Heart right ventricle (tissue), 16 donors: Measurements from ENCODE around the gene DCLK3. TPM values are rescaled to one million over a fixed set of nuclear protein-coding genes. Genes with fewer than 3 reads are reported as not detected.

Source experiments
- ATAC-seq, 8 donors: fragments of 200-7000 bp; cut with Tn5 transposase; one replicate each; pipeline ENCODE4 v1.9.1; 2020; ENCODE audit warnings: mild to moderate bottlenecking in 8 of 8, moderate library complexity in 8 of 8, moderate number of reproducible peaks in 1 of 8
- DNase-seq, 2 donors: peaks; one replicate each; pipeline ENCODE4 v3.0.0-alpha.2; 2020
- H3K27ac ChIP-seq, 10 donors: fragments of 200-600 bp; sonication (generic) in 2 of 10; one replicate each; pipeline versions ENCODE4 v1.5.0 to v1.8.0; 2020 to 2022; ENCODE audit warnings: mild to moderate bottlenecking in 3 of 10
- H3K27me3 ChIP-seq, 7 donors: fragments of 200-600 bp; one replicate each; pipeline ENCODE4 v1.8.0; 2021 to 2022; ENCODE audit warnings: mild to moderate bottlenecking in 2 of 7
- H3K36me3 ChIP-seq, 9 donors: fragments of 200-600 bp; sonication (generic) in 1 of 9; one replicate each; pipeline versions ENCODE4 v1.5.0 to v1.8.0; 2020 to 2022; ENCODE audit warnings: mild to moderate bottlenecking in 2 of 9
- H3K4me1 ChIP-seq, 9 donors: fragments of 200-600 bp; sonication (generic) in 1 of 9; one replicate each; pipeline versions ENCODE4 v1.5.0 to v1.8.0; 2020 to 2022; ENCODE audit warnings: mild to moderate bottlenecking in 4 of 9
- H3K4me3 ChIP-seq, 10 donors: fragments of 200-600 bp; sonication (generic) in 2 of 10; one replicate each; pipeline versions ENCODE4 v1.5.0 to v1.8.0; 2020 to 2022; ENCODE audit warnings: mild to moderate bottlenecking in 7 of 10, moderate library complexity in 2 of 10
- H3K9me3 ChIP-seq, 11 donors: fragments of 200-600 bp in 10 of 11; sonication (generic) in 2 of 11; one replicate each; pipeline versions ENCODE4 v1.5.0 to v1.8.0; 2013 to 2022; ENCODE audit warnings: mild to moderate bottlenecking in 2 of 11, control low read depth in 1 of 11, moderate library complexity in 1 of 11
- WGBS, 2 donors: extraction: QIAGEN DNeasy Blood & Tissue Kit; methylation state at CpG; one replicate each; pipeline ENCODE4 v1.1.7; 2013; ENCODE audit warnings: inconsistent platforms in 1 of 2; 5-methylcytosine and 5-hydroxymethylcytosine counted together
- intact Hi-C, 10 donors: fragments of 100-400 bp; cut with DNase I; formaldehyde crosslinking; loops; one replicate each; pipeline versions ENCODE4 v1.11.1 to v1.14.2; 2022
- polyA plus RNA-seq, 2 donors: library from polyadenylated mRNA; stranded (reverse); fragments of 200-250 nt; gene quantifications; one replicate each; pipeline ENCODE4 v1.2.3, GENCODE V29; 2013
- total RNA-seq, 10 donors: library from RNA; stranded (reverse); fragmentation: NEBNext Ultra II Directional in 3 of 10; extraction: Animal tissue kit (Norgen Biotek cat#: 25700) in 3 of 10; gene quantifications; one replicate each; pipeline versions ENCODE4 v1.2.1 to v1.2.4, GENCODE V29; 2021 to 2023
- TF ChIP-seq, protein P1 (sequence below), 9 donors: fragments of 200-600 bp; sonication (generic) in 2 of 9; IDR thresholded peaks; one replicate each; pipeline versions ENCODE4 v1.5.0 to v1.8.0; 2021 to 2022; ENCODE audit warnings: antibody characterized with exemption in 9 of 9, mild to moderate bottlenecking in 5 of 9, moderate library complexity in 1 of 9
- donor health status: Arrhythmogenic right ventricular cardiomyopathy.
- donor health status: ischemic (EF 13 %, LVEDD 7.1; RV severe dilation, severe dysfunction).
- donor health status: healthy with polysubstance abuse.
- donor health status: DM: no; HTN: yes; CAD: no.
- donor health status: DM: no; HTN: no; CAD: no.
- donor health status: ischemic (EF 25% LVEDD 6.9; RV normal size, moderate dysfunction).
- donor health status: ischemic (EF 25% LVEDD 5.7; RV mildly dilated, moderate dysfunction).
- donor health status: healthy.
- donor health status: DM: yes; HTN: yes; CAD: no.
- donor health status: Ischemic cardiomyopathy.
- donor health status: ischemic (EF 35%, LVEDD 5.7; RV mildly dilated, moderate dysfunction).
- donor health status: nonischemic (EF 11% LVEDD 7.7; RV severe dilation, severe dysfunction).
- donor health status: DM: yes; HTN: yes; CAD: no.
- donor health status: PGD.
- donor health status: ischemic (EF 29% LVEDD 5.4; RV normal size, mild dysfunction).
- donor health status: nonischemic (EF 23%, LVEDD 6.1; RV moderate dilation, normal function).

Gene DCLK3
- total and polyA plus RNA-seq, 12 donors = 0.04 to 1.0 (median 0.19) TPM

DNA sequence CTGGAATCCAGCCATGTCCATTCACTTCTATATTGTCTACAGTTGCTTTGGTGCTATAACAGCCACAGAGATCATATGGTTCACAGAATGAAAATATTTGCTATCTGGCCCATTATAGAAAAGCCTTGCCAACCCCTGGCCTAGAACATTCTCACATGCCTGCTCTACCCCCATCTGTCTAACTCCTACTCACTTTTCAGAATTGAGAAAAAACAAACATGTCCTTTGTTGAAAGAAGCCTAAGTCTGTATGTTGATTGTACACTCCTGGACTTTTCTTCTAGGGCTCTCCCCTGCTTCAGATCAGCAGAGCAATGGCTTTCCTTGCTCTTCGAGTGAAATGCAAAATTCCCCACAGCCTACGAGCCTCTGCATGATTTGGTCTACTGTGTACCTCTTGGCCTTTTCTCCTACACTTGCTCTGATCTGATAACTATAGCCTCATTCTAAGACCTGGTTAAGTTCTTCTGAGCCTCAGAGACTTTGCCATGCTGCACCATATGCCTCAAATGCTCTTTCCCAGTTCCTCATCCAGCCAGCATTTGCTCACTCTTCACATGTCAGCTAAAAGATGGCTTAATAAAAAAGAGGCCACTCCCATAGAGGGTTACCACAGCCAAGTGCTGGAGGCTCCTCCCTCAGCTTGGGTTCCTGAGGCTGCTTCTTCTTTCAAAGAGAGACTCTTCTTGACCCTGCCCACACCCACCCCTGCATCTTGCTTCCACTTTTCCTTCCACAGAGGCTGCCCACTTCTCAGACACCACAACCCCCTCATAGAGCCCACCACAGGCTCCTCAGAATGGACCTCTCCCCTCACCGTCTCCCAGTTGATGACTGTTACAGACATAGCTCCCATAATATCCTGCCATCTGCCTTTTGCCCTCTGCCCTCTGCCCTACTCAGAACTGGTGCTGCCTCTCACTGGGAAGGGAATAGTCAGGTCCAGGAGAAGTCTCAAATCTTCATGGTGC, 22.9 kb upstream of the DCLK3 start:
- DNase-seq (no peak), ATAC-seq (peak in 5 of 8 donors; percentile 21 to 58 (median 46))
- Histone ChIP-seq H3K27me3 (peaks cover 0 to 5% (median 0%) of the 10 kb centered on the region in 7 donors), H3K27ac (peak overlapping the region in 1 of 10 donors; percentile 19), H3K4me1 (peaks cover 0 to 20% (median 5%) of the 10 kb centered on the region in 9 donors), H3K36me3 (no peaks in the 10 kb centered on the region), H3K4me3 (no peak overlapping the region), H3K9me3 (no peaks in the 10 kb centered on the region)
- intact Hi-C loops = no loop called here
- 76 to 77% methylated on average over 3 of the region's 3 CpGs for WGBS, 2 donors
- TF ChIP-seq, protein P1, sequence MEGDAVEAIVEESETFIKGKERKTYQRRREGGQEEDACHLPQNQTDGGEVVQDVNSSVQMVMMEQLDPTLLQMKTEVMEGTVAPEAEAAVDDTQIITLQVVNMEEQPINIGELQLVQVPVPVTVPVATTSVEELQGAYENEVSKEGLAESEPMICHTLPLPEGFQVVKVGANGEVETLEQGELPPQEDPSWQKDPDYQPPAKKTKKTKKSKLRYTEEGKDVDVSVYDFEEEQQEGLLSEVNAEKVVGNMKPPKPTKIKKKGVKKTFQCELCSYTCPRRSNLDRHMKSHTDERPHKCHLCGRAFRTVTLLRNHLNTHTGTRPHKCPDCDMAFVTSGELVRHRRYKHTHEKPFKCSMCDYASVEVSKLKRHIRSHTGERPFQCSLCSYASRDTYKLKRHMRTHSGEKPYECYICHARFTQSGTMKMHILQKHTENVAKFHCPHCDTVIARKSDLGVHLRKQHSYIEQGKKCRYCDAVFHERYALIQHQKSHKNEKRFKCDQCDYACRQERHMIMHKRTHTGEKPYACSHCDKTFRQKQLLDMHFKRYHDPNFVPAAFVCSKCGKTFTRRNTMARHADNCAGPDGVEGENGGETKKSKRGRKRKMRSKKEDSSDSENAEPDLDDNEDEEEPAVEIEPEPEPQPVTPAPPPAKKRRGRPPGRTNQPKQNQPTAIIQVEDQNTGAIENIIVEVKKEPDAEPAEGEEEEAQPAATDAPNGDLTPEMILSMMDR (IDR thresholded peaks at IDR 0.05) = no peak

GRCh38 chr3:36784138-36784635, 19.8 kb upstream of the DCLK3 start:
- no peaks in the 10 kb centered on the region for H3K36me3 ChIP-seq
- TF ChIP-seq, protein P1 (IDR thresholded peaks at IDR 0.05) = peak in 1 of 9 donors; percentile 6
- no peaks in the 10 kb centered on the region for H3K27me3 ChIP-seq
- intact Hi-C loops = loop anchor here in 1 of 10 donors (5.0 kb wide), 1 partner anchor 52 kb away; no protein-coding TSS in a partner anchor
- no peak overlapping the region for H3K4me3 ChIP-seq
- no peak for DNase-seq
- H3K9me3 ChIP-seq = no peaks in the 10 kb centered on the region
- H3K27ac ChIP-seq = peak overlapping the region in 7 of 10 donors; percentile 8 to 58 (median 44)
- ATAC-seq = peak in 7 of 8 donors; percentile 31 to 84 (median 65)
- peaks cover 0 to 20% (median 5%) of the 10 kb centered on the region in 9 donors for H3K4me1 ChIP-seq
- 29 to 55% methylated on average over 3 of the region's 3 CpGs for WGBS, 2 donors

DNA sequence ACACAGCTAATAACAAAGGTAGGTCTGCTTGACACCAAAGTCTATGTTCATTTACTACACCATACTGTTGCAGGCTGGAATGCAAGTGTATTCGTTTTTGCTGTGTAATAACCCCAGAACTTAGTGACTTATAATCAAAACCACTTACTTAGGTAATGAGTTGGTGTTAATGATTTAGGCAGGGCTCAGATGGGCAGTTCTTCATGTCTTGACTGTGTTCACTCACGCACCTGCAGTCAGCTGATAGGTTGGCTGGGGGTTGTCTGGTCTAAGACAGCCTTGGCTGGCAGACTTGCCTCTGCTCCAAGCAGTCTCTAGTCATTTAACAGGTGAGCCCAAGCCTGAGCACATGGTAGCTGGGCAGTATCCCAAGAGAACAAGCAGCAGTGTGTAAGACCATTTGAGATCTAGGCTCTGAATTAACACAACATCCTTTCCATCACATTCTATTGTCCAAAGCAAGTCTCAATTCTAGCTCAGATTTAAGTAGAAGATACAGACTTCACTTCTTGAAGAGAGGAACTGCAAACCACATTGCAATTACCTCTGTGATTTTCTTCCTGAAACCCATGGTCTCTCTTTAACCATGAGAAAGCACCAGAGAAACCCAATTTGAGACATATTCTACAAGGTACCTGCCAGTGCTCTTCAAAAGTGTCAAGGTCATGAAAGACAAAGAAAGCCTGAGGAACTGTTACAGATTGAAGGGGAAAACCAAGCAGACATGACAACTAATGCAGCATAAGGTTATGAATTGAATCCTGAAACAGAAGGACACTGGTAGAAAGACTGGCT, 13.3 kb upstream of the DCLK3 start:
- no peaks in the 10 kb centered on the region for H3K9me3 ChIP-seq
- intact Hi-C loops = loop anchor here in 1 of 10 donors (5.0 kb wide), 1 partner anchor 40 kb away; no protein-coding TSS in a partner anchor
- ATAC-seq (no peak), DNase-seq (no peak)
- 90 to 93% methylated on average over 2 of the region's 2 CpGs for WGBS, 2 donors
- no peak overlapping the region for H3K27ac ChIP-seq
- H3K4me3 ChIP-seq = no peak overlapping the region
- no peaks in the 10 kb centered on the region for H3K27me3 ChIP-seq
- no peaks in the 10 kb centered on the region for H3K36me3 ChIP-seq
- TF ChIP-seq, protein P1 (IDR thresholded peaks at IDR 0.05) = no peak
- peaks cover 0 to 8% (median 0%) of the 10 kb centered on the region in 9 donors for H3K4me1 ChIP-seq

DNA sequence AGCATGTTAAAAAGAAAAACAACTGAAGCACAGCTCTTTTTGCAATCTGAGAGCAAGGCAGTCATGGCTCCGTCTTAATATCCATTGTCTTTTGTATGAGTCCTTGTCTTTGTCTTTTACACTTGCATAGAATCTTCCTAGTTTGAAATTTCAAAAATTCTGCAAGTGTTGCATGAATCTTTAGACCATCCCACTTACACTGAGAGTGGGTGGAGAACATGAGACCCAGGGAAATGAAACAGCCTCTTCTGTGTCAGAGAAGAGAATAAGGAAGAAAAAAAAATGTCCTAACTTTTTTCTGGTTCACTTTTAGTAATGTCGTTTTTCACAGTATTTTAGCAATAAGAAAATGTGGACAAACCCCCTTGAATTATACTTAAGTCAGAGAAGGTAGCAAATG, 12.1 kb upstream of the DCLK3 start:
- Histone ChIP-seq H3K27ac (no peak overlapping the region), H3K36me3 (no peaks in the 10 kb centered on the region), H3K27me3 (no peaks in the 10 kb centered on the region), H3K4me1 (peaks cover 0 to 8% (median 0%) of the 10 kb centered on the region in 9 donors), H3K4me3 (no peak overlapping the region), H3K9me3 (no peaks in the 10 kb centered on the region)
- ATAC-seq (peak in 1 of 8 donors; percentile 29), DNase-seq (no peak)
- TF ChIP-seq, protein P1 (IDR thresholded peaks at IDR 0.05) = no peak
- 54 to 68% methylated on average over 2 of the region's 2 CpGs for WGBS, 2 donors
- intact Hi-C loops = loop anchor here in 1 of 10 donors (5.0 kb wide), 1 partner anchor 39 kb away; no protein-coding TSS in a partner anchor
